Colonic mucosa (tissue), 4 donors: ENCODE data around the gene STRN. TPM values are rescaled to one million over a fixed set of nuclear protein-coding genes. Genes with fewer than 3 reads are reported as not detected.

Experiments used
- DNase-seq: peaks from one replicate; pipeline ENCODE4 v3.0.0-alpha.2; 2020
- H3K27ac ChIP-seq: fragments of 200-600 bp; one replicate; pipeline ENCODE4 v1.8.0; 2021
- H3K27me3 ChIP-seq: fragments of 200-600 bp; one replicate; pipeline ENCODE4 v1.8.0; 2021
- H3K36me3 ChIP-seq: fragments of 200-600 bp; one replicate; pipeline ENCODE4 v1.8.0; 2021
- H3K4me1 ChIP-seq: fragments of 200-600 bp; one replicate; pipeline ENCODE4 v1.8.0; 2021; ENCODE audit warnings: mild to moderate bottlenecking
- H3K4me3 ChIP-seq: fragments of 200-600 bp; one replicate; pipeline ENCODE4 v1.8.0; 2021
- H3K9ac ChIP-seq, 2 donors: one replicate each; pipeline ENCODE4 v1.7.0; 2013; ENCODE audit warnings: control low read depth in 2 of 2, low read depth in 2 of 2, low read length in 2 of 2
- H3K9me3 ChIP-seq: fragments of 200-600 bp; one replicate; pipeline ENCODE4 v1.8.0; 2021
- CTCF ChIP-seq: fragments of 200-600 bp; IDR thresholded peaks from one replicate; pipeline ENCODE4 v1.8.0; 2022; ENCODE audit warnings: antibody characterized with exemption, mild to moderate bottlenecking
- intact Hi-C: fragments of 100-400 bp; cut with DNase I; formaldehyde crosslinking; loops from one replicate; pipeline ENCODE4 v1.14.1; 2022
- total RNA-seq, 2 donors: library from RNA; stranded (reverse); fragmentation: NEBNext Ultra II Directional in 1 of 2; extraction: Animal tissue kit (Norgen Biotek cat#: 25700) in 1 of 2; gene quantifications; one replicate each; pipeline ENCODE4 v1.2.1, GENCODE V29; 2021
- donor health status: healthy.
- donor health status: DM: no; HTN: no; CAD: no.
- donor health status: DM: no; HTN: no; CAD: no.

The STRN gene
- total RNA-seq, 2 donors from 2014 or later = 36.5 to 48.6 TPM

GRCh38 chr2:36812196-36812595 is 154.1 kb downstream of the STRN start:
- no peak for DNase-seq
- Histone ChIP-seq H3K4me1 (no peaks in the 10 kb centered on the region), H3K27ac (no peak overlapping the region), H3K9ac (no peak overlapping the region), H3K4me3 (no peak overlapping the region), H3K9me3 (no peaks in the 10 kb centered on the region), H3K27me3 (no peaks in the 10 kb centered on the region), H3K36me3 (no peaks in the 10 kb centered on the region)
- intact Hi-C loops = no loop called here
- TF ChIP-seq CTCF = no peak

GRCh38 chr2:36811071-36811470 is 155.3 kb downstream of the STRN start:
- Histone ChIP-seq H3K4me1 (no peaks in the 10 kb centered on the region), H3K27me3 (no peaks in the 10 kb centered on the region), H3K36me3 (no peaks in the 10 kb centered on the region), H3K9ac (no peak overlapping the region), H3K9me3 (no peaks in the 10 kb centered on the region), H3K4me3 (no peak overlapping the region), H3K27ac (no peak overlapping the region)
- no peak for DNase-seq
- no peak for TF ChIP-seq CTCF
- intact Hi-C loops = no loop called here

- H3K9me3 ChIP-seq = no peaks in the 10 kb centered on the region
- intact Hi-C loops = no loop called here
- no peaks in the 10 kb centered on the region for H3K27me3 ChIP-seq
- no peaks in the 10 kb centered on the region for H3K36me3 ChIP-seq
- no peak overlapping the region for H3K9ac ChIP-seq
- DNase-seq = no peak
- no peak for TF ChIP-seq CTCF
- H3K27ac ChIP-seq = no peak overlapping the region
- H3K4me3 ChIP-seq = no peak overlapping the region
- H3K4me1 ChIP-seq = no peaks in the 10 kb centered on the region
Observed at GRCh38 chr2:36809069-36809445, 157.3 kb downstream of the STRN start.

GRCh38 chr2:36808386-36809068 is 157.8 kb downstream of the STRN start:
- H3K27ac ChIP-seq = peak overlapping the region; percentile 69

GRCh38 chr2:36807223-36807886 is 159.0 kb downstream of the STRN start:
- peak overlapping the region; percentile 69 for H3K27ac ChIP-seq
- no peaks in the 10 kb centered on the region for H3K4me1 ChIP-seq
- no peak for TF ChIP-seq CTCF
- no peaks in the 10 kb centered on the region for H3K27me3 ChIP-seq
- no peak overlapping the region for H3K4me3 ChIP-seq
- peak; percentile 61 for DNase-seq
- no peaks in the 10 kb centered on the region for H3K36me3 ChIP-seq
- H3K9me3 ChIP-seq = no peaks in the 10 kb centered on the region
- peak overlapping the region in 1 of 2 donors; percentile 19 for H3K9ac ChIP-seq
- intact Hi-C loops = no loop called here

More at GRCh38 chr2:36808386-36809068, 157.8 kb downstream of the STRN start:
- TF ChIP-seq CTCF = no peak
- H3K9ac ChIP-seq = no peak overlapping the region
- no peaks in the 10 kb centered on the region for H3K4me1 ChIP-seq
- H3K4me3 ChIP-seq = no peak overlapping the region
- H3K36me3 ChIP-seq = no peaks in the 10 kb centered on the region
- intact Hi-C loops = no loop called here
- no peak for DNase-seq
- no peaks in the 10 kb centered on the region for H3K9me3 ChIP-seq
- no peaks in the 10 kb centered on the region for H3K27me3 ChIP-seq
